ENCODE measurements around the gene CTNND1.

GRCh38 chr11:57745206-57745605 lies 16.4 kb upstream of the CTNND1 start:
- no peak for TF ChIP-seq POLR2AphosphoS5 (IDR thresholded peaks at IDR 0.05)
- no peak for TF ChIP-seq EP300 (IDR thresholded peaks at IDR 0.05)
- TF ChIP-seq CTCF (IDR thresholded peaks at IDR 0.05) = no peak
- TF ChIP-seq POLR2A (IDR thresholded peaks at IDR 0.05) = no peak

Measured in sigmoid colon (tissue), 4 donors.